A673 (cell line): Measurements from ENCODE around the gene PSMD11.

Source experiments
- EZH2 ChIP-seq: fragments of 200-600 bp; sonication (generic); IDR thresholded peaks from 2 replicates; pipeline ENCODE4 v1.6.1; 2017; ENCODE audit warnings: borderline replicate concordance, low read depth, mild to moderate bottlenecking, mixed read lengths, antibody characterized with exemption, low read length; ENCODE audit not compliant: poor library complexity, severe bottlenecking
- TF ChIP-seq, protein P1 (sequence below): fragments of 300-800, 200-600 bp; sonication (generic); conservative IDR thresholded peaks from 2 replicates; pipeline ENCODE4 v1.5.1; 2017; ENCODE audit warnings: low read depth, mild to moderate bottlenecking, antibody characterized with exemption, low read length, moderate library complexity, mixed read lengths

DNA sequence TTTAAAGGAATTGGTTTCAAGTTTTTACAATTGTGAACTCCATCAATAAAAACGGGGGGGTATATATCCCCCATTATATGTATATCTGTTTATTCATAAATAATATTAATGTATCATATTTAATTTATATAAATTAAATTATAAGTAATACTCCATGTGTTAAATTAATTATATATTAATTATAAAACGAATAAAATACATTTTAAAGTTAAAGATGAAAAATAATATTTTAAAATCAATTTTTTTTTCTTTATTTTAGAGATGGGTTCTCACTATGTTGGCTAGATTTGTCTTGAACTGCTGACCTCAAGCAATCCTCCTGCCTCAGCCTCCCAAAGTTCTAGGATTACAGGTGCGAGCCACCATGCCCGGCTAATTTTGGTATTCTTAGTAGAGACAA, 17.4 kb upstream of the PSMD11 start:
- TF ChIP-seq, protein P1, sequence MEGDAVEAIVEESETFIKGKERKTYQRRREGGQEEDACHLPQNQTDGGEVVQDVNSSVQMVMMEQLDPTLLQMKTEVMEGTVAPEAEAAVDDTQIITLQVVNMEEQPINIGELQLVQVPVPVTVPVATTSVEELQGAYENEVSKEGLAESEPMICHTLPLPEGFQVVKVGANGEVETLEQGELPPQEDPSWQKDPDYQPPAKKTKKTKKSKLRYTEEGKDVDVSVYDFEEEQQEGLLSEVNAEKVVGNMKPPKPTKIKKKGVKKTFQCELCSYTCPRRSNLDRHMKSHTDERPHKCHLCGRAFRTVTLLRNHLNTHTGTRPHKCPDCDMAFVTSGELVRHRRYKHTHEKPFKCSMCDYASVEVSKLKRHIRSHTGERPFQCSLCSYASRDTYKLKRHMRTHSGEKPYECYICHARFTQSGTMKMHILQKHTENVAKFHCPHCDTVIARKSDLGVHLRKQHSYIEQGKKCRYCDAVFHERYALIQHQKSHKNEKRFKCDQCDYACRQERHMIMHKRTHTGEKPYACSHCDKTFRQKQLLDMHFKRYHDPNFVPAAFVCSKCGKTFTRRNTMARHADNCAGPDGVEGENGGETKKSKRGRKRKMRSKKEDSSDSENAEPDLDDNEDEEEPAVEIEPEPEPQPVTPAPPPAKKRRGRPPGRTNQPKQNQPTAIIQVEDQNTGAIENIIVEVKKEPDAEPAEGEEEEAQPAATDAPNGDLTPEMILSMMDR: no peak
- no peak for TF ChIP-seq EZH2
